ENCODE data around the gene JPH4. TPM values are rescaled to one million over a fixed set of nuclear protein-coding genes. Genes with fewer than 3 reads are reported as not detected.

Gene JPH4
- total and polyA plus RNA-seq, 8 donors: 0.15 to 1.1 (median 0.47) TPM; not detected in 2

- TF ChIP-seq POLR2A (IDR thresholded peaks at IDR 0.05): no peak
- no peak for TF ChIP-seq EP300 (IDR thresholded peaks at IDR 0.05)
- no peak for TF ChIP-seq CTCF (IDR thresholded peaks at IDR 0.05)
- no peak for TF ChIP-seq POLR2AphosphoS5 (IDR thresholded peaks at IDR 0.05)
- H3K4me3 ChIP-seq: no peak overlapping the region
- H3K36me3 ChIP-seq: no peaks in the 10 kb centered on the region
- intact Hi-C loops (cut with DNase I; ENCODE audit: low total_unique reads): no loop called here
- H3K4me1 ChIP-seq: peaks cover 0 to 3% (median 0%) of the 10 kb centered on the region in 4 donors
- no peaks in the 10 kb centered on the region for H3K27me3 ChIP-seq
- no peak for DNase-seq
- WGBS, 5 donors: 86 to 89% (median 88%) methylated on average over 11 to 12 of the region's 12 CpGs
- H3K9me3 ChIP-seq: peaks cover 0 to 7% (median 0%) of the 10 kb centered on the region in 4 donors
- no peak overlapping the region for H3K27ac ChIP-seq
Observed at GRCh38 chr14:23602181-23603095, 23.8 kb upstream of the JPH4 start.

GRCh38 chr14:23601845-23602180 is 23.2 kb upstream of the JPH4 start:
- no peak for DNase-seq
- peaks cover 0 to 7% (median 0%) of the 10 kb centered on the region in 4 donors for H3K9me3 ChIP-seq
- H3K4me3 ChIP-seq: no peak overlapping the region
- H3K36me3 ChIP-seq: no peaks in the 10 kb centered on the region
- H3K27ac ChIP-seq: no peak overlapping the region
- H3K4me1 ChIP-seq: no peaks in the 10 kb centered on the region
- intact Hi-C loops (cut with DNase I; ENCODE audit: low total_unique reads): no loop called here
- H3K27me3 ChIP-seq: no peaks in the 10 kb centered on the region
- 40 to 71% (median 48%) methylated on average over 1 of the region's 1 CpG for WGBS, 5 donors
- TF ChIP-seq EP300 (IDR thresholded peaks at IDR 0.05): no peak
- TF ChIP-seq CTCF (IDR thresholded peaks at IDR 0.05): no peak
- no peak for TF ChIP-seq POLR2AphosphoS5 (IDR thresholded peaks at IDR 0.05)
- TF ChIP-seq POLR2A (IDR thresholded peaks at IDR 0.05): no peak

- peaks cover 0 to 7% (median 0%) of the 10 kb centered on the region in 4 donors for H3K9me3 ChIP-seq
- intact Hi-C loops (cut with DNase I; ENCODE audit: low total_unique reads): no loop called here
- no peak for DNase-seq
- no peaks in the 10 kb centered on the region for H3K36me3 ChIP-seq
- H3K4me1 ChIP-seq: no peaks in the 10 kb centered on the region
- H3K4me3 ChIP-seq: no peak overlapping the region
- no peak for TF ChIP-seq CTCF (IDR thresholded peaks at IDR 0.05)
- H3K27me3 ChIP-seq: no peaks in the 10 kb centered on the region
- no peak overlapping the region for H3K27ac ChIP-seq
Observed at GRCh38 chr14:23601424-23601823, 22.8 kb upstream of the JPH4 start.

- Histone ChIP-seq H3K27ac (no peak overlapping the region), H3K36me3 (no peaks in the 10 kb centered on the region), H3K27me3 (no peaks in the 10 kb centered on the region), H3K4me3 (no peak overlapping the region), H3K4me1 (no peaks in the 10 kb centered on the region), H3K9me3 (peaks cover 0 to 7% (median 0%) of the 10 kb centered on the region in 4 donors)
- DNase-seq: no peak
- TF ChIP-seq POLR2AphosphoS5 (IDR thresholded peaks at IDR 0.05) (no peak), POLR2A (IDR thresholded peaks at IDR 0.05) (no peak), CTCF (IDR thresholded peaks at IDR 0.05) (no peak), EP300 (IDR thresholded peaks at IDR 0.05) (no peak)
- intact Hi-C loops (cut with DNase I; ENCODE audit: low total_unique reads): no loop called here
- WGBS, 5 donors: 94 to 100% (median 100%) methylated on average over 1 of the region's 1 CpG
Observed at GRCh38 chr14:23600806-23601205, 22.2 kb upstream of the JPH4 start.

Data from stomach (tissue), 9 donors.